GM18505 (cell line): Measurements from ENCODE around the gene SLC35A3.
"Not testable (repeated sequence)": the region's sequence is repeated elsewhere in the genome, so short reads cannot be mapped to it uniquely, and the experiment has no call there.

Experiments used
- ATAC-seq: cut with Tn5 transposase; IDR thresholded peaks from one replicate; pipeline ENCODE4 v1.9.1; 2021; ENCODE audit not compliant: unreplicated experiment
- POLR2A ChIP-seq: IDR thresholded peaks from 4 replicates; pipeline ENCODE4 v1.6.1; 2011; ENCODE audit warnings: borderline replicate concordance; ENCODE audit not compliant: insufficient read depth, insufficient read length; ENCODE audit errors: extremely low read depth

The SLC35A3 gene

DNA sequence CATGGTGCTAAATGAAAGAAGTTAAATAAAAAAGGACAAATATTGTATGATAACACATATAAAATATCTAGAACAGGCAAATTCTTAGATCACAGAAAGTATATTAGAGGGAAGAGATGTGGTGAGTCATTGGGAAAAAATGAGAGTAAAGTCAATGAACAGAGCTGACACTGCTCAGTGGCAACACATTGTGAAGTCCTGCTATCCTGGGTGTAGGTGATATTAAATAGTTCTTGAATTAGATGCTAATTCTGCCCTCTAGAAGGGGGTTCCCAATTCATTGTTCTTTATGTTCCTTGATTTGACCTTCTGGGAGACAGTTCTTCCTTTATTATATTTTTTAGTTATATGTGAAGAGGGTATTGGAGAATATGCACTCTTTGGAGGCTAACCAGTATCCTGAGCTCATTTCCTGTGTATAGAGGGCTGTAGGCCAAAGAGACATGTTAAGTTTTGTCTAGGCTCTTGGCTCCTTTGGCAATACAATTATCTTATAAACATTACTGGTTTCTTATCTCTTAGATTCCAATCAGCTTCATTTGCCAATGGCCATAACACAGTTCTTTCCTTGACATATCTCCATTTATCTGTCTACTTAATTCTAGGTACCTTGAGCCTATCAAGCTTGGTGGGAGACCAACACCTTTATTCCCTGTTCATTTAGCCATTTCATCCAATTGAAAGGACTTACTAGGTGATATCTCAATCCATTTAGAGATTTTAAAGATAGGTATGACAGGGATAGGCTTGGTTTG is 6.6 kb upstream of the SLC35A3 start:
- TF ChIP-seq POLR2A, result no peak
- no peak for ATAC-seq

GRCh38 chr1:99964806-99965205 is 5.0 kb upstream of the SLC35A3 start:
- no peak for TF ChIP-seq POLR2A
- ATAC-seq, result no peak

GRCh38 chr1:99965646-99966375 is 4.0 kb upstream of the SLC35A3 start:
- TF ChIP-seq POLR2A, result no peak
- ATAC-seq, result no peak

- no peak for ATAC-seq
- TF ChIP-seq POLR2A, result no peak
Observed at GRCh38 chr1:99968214-99968613, 1.6 kb upstream of the SLC35A3 start.

DNA sequence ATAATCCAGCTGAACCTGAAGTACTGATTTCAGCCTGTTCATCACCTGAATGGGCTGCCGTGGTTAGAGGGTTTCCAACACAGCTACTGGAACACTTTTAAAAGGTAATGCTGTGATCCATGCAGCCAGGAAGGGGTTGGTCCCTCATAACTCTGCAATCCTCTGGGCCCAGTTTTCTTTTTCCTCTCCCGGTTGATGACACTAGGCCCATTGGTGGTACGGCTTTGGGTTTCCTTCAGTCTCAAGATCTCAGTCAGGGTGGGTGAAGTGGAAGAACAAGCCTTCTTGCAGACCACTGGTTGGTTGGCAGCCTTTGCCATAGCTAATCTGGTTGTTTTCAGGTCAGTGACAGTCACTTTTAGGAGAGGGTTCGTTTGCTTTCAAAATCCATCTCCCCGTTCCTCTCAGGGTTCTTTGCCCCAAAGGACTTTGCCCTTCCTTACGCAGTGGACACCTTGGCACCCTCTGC is 502 bp upstream of the SLC35A3 start:
- no peak for ATAC-seq
- no peak for TF ChIP-seq POLR2A

GRCh38 chr1:99970713-99971255 is 988 bp downstream of the SLC35A3 start:
- ATAC-seq, result no peak
- TF ChIP-seq POLR2A, result no peak

GRCh38 chr1:99972066-99972465 is 2.3 kb downstream of the SLC35A3 start:
- not testable (repeated sequence) for ATAC-seq

GRCh38 chr1:99975529-99975928 is 5.7 kb downstream of the SLC35A3 start:
- no peak for ATAC-seq
- no peak for TF ChIP-seq POLR2A

DNA sequence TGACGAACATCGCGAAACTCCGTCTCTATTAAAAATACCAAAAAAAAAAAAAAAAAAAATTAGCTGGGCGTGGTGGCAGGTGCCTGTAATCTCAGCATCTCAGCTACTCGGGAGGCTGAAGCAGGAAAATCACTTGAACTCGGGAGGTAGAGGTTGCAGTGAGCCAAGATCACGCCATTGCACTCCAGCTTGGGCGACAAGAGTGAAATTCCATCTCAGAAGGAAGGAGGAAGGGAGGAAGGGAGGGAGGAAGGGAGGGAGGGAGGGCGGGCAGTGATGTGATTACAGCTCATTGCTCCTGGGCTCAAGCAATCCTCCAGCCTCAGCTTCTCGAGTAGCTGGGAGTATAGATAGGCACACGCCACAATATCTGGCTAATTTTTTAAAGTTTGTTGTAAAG is 7.5 kb downstream of the SLC35A3 start:
- not testable (repeated sequence) for ATAC-seq

GRCh38 chr1:99978218-99978617 is 8.4 kb downstream of the SLC35A3 start:
- no peak for ATAC-seq
- TF ChIP-seq POLR2A, result no peak

- no peak for ATAC-seq
- TF ChIP-seq POLR2A, result no peak
Observed at GRCh38 chr1:99979091-99979490, 9.3 kb downstream of the SLC35A3 start.

DNA sequence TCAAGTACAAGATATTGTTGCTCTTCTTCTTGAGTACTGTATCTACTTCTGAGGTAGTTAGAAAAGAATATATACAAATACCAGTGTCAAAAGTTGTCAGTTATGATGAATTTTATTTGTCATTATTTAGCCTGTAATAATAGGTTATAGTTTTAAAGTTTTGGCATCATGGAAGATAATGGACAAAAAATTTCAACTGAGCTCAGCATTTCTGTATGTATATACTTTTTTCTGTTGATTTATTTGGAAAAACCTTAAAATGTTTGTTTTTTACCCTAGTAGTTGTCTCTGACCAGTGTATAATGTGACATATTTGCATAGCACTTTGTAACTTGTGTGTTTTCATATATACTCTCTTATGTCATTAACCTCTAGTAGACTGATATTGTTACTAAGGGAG is 11.1 kb downstream of the SLC35A3 start:
- TF ChIP-seq POLR2A, result no peak
- no peak for ATAC-seq

DNA sequence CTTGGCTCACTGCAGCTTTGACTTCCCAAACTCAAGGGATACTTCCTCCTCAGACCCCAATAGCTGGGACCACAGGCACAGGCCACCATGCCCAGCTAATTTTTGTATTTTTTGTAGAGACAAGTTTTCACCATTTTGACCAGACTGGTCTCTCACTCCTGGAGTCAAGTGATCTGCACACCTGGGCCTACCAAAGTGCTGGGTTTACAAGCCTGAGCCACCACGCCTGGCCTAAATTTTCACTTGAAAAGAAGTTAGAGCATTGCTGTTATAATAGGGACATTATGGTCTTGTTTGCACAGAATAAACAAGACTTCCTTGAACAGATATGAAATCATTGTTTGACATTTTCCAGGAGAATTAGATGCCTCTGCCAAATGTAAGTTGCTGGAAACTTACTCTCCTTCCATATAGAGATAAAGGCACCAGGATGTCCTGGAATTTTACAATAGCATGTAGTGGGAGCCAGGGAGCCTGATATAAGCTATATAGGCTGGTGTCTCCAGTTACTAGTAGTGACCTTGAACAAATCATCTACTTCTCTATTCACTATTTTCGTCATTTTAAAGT is 16.9 kb downstream of the SLC35A3 start:
- no peak for TF ChIP-seq POLR2A
- ATAC-seq, result no peak

DNA sequence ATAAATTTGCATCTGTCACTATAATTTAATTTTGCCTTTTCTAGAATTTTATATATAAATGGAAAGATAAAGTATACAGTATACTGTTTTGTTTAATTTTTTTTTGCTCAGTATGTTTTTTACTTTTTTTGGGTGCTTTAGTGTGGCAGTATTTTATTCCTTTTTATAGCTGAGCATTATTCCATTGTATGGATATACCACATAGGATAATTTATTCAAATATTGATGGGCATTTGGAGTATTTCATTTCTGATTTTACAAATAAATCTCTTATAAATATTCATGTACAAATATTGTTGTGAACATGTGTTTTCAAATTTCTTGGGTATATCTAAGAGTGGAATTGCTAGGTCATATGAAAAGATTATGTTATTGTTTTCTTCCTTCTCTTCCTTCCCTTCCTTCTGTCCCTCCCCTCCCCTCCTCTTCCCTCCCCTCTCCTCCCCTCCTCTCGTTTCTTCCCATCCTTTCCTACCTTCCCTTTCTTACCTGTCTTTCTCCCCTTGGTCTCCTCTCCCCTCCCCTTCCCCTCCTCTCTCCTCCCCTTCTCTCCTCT is 18.5 kb downstream of the SLC35A3 start:
- no peak for TF ChIP-seq POLR2A
- no peak for ATAC-seq

DNA sequence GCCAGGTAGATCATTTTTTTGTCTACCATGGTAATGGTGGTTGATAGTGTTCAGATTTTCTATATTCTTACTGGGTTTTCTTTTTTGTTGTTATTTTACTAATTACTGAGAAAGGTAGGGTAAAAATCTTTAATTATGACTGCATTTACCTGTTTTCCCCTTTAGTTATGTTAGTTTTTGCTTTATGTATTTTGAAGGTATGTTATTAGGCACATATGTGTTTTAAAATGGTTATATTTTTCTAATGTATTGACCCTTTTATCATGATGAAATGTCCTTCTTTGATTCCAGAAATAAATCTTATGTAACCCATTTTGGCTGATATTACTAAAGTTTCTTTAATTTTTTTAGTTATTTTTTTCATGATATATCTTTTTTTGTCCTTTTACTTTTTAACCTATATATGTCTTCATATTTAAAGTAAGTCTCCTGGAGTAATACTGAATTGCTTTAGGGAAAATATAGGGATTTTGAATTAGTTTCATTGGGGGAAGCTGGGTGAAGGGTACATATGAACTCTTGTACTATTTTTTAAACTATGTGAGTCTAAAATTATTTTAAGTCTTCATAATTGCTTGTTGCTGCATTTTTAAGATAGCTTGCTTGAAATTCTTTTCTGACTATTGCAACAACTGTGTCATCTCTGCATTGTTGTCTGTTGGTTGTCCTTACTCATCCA is 22.4 kb downstream of the SLC35A3 start:
- no peak for TF ChIP-seq POLR2A
- ATAC-seq, result no peak
